Natural killer cell (primary cell): ENCODE data around the gene METTL26. TPM values are rescaled to one million over a fixed set of nuclear protein-coding genes. Genes with fewer than 3 reads are reported as not detected.

Source experiments
- ATAC-seq, 3 donors: fragments of 150-1000 bp in 2 of 3; fragments of 200-7000 bp in 1 of 3; cut with Tn5 transposase; 1 replicate in 1 of 3; 2 replicates in 2 of 3; pipeline ENCODE4 v1.10.0; 2021; ENCODE audit warnings: mild to moderate bottlenecking in 2 of 3, moderate library complexity in 2 of 3
- DNase-seq, 2 donors: peaks; one replicate each; pipeline versions ENCODE4 v3.0.0 to v3.0.0-alpha.2; 2013 to 2021; ENCODE audit warnings: mixed read lengths in 1 of 2
- H3K27ac ChIP-seq: one replicate; pipeline ENCODE4 v1.5.1; 2013; ENCODE audit warnings: mild to moderate bottlenecking, low read length
- H3K27me3 ChIP-seq: one replicate; pipeline ENCODE4 v1.6.1; 2013; ENCODE audit warnings: low read length; ENCODE audit not compliant: control insufficient read depth, insufficient read depth
- H3K36me3 ChIP-seq: one replicate; pipeline ENCODE4 v1.6.1; 2013; ENCODE audit warnings: low read length; ENCODE audit not compliant: control insufficient read depth, insufficient read depth
- H3K4me1 ChIP-seq: one replicate; pipeline ENCODE4 v1.6.1; 2013; ENCODE audit warnings: low read length; ENCODE audit not compliant: control insufficient read depth, insufficient read depth
- H3K4me3 ChIP-seq: one replicate; pipeline ENCODE4 v1.5.1; 2013; ENCODE audit warnings: low read length
- H3K9me3 ChIP-seq: one replicate; pipeline ENCODE4 v1.6.1; 2013; ENCODE audit warnings: low read length; ENCODE audit not compliant: control insufficient read depth, insufficient read depth
- H3K27ac Mint-ChIP-seq, 2 donors: one replicate each; pipeline ENCODE4 v1.8.0; 2022; ENCODE audit warnings: mild to moderate bottlenecking in 2 of 2, mixed read lengths in 2 of 2, moderate library complexity in 1 of 2
- H3K27me3 Mint-ChIP-seq, 2 donors: one replicate each; pipeline ENCODE4 v1.8.0; 2022; ENCODE audit warnings: low read depth in 2 of 2, mixed read lengths in 2 of 2
- H3K36me3 Mint-ChIP-seq: one replicate; pipeline ENCODE4 v1.8.0; 2022; ENCODE audit warnings: mixed read lengths
- H3K4me1 Mint-ChIP-seq, 2 donors: one replicate each; pipeline ENCODE4 v1.8.0; 2022; ENCODE audit warnings: mixed read lengths in 2 of 2
- H3K4me3 Mint-ChIP-seq: one replicate; pipeline ENCODE4 v1.8.0; 2022; ENCODE audit warnings: mild to moderate bottlenecking, moderate library complexity, mixed read lengths
- H3K9me3 Mint-ChIP-seq, 2 donors: one replicate each; pipeline ENCODE4 v1.8.0; 2022; ENCODE audit warnings: mixed read lengths in 2 of 2
- CTCF ChIP-seq: fragments of 200-600 bp; IDR thresholded peaks from one replicate; pipeline ENCODE4 v1.8.0; 2022; ENCODE audit warnings: antibody characterized with exemption
- WGBS: methylation state at CpG from one replicate; pipeline ENCODE4 v1.1.7; 2013; ENCODE audit warnings: missing lambda C conversion rate; ENCODE audit not compliant: insufficient coverage; 5-methylcytosine and 5-hydroxymethylcytosine counted together
- intact Hi-C: fragments of 100-400 bp; cut with micrococcal nuclease; formaldehyde crosslinking; loops from one replicate; pipeline ENCODE4 v1.14.2; 2022
- total RNA-seq, 4 donors: library from RNA; stranded (reverse); fragments of 120-200 nt in 1 of 4; gene quantifications; one replicate each; pipeline versions ENCODE4 v1.2.3 to v1.2.4, GENCODE V29; 2013 to 2022

The METTL26 gene
- total RNA-seq, 3 donors from 2014 or later (not counting 1 experiment from before 2014, with no cell fraction given): 33.7 to 36.3 (median 36.1) TPM

- H3K4me3 Mint-ChIP-seq: no peak overlapping the region
Measured at GRCh38 chr16:646679-647172, 10.6 kb upstream of the METTL26 start.

GRCh38 chr16:645852-646678 lies 10.0 kb upstream of the METTL26 start:
- ATAC-seq (no peak), DNase-seq (no peak)
- Histone ChIP-seq H3K9me3 (no peaks in the 10 kb centered on the region), H3K4me3 (no peak overlapping the region), H3K27me3 (no peaks in the 10 kb centered on the region), H3K4me1 (peaks cover 40% of the 10 kb centered on the region), H3K36me3 (no peaks in the 10 kb centered on the region), H3K27ac (no peak overlapping the region)
- TF ChIP-seq CTCF: no peak
- H3K27ac Mint-ChIP-seq: no peak overlapping the region
- intact Hi-C loops: no loop called here
- H3K4me1 Mint-ChIP-seq: peaks cover 0 to 17% of the 10 kb centered on the region in 2 donors
- no peaks in the 10 kb centered on the region for H3K9me3 Mint-ChIP-seq
- no peak overlapping the region for H3K4me3 Mint-ChIP-seq
- H3K36me3 Mint-ChIP-seq: no peaks in the 10 kb centered on the region
- 94% methylated on average over 32 of the region's 32 CpGs for WGBS
- H3K27me3 Mint-ChIP-seq: no peaks in the 10 kb centered on the region

More at GRCh38 chr16:646679-647172, 10.6 kb upstream of the METTL26 start:
- H3K36me3 Mint-ChIP-seq: no peaks in the 10 kb centered on the region
- Histone ChIP-seq H3K36me3 (no peaks in the 10 kb centered on the region), H3K4me1 (peaks cover 35% of the 10 kb centered on the region), H3K4me3 (no peak overlapping the region), H3K27ac (no peak overlapping the region), H3K9me3 (no peaks in the 10 kb centered on the region), H3K27me3 (no peaks in the 10 kb centered on the region)
- H3K27ac Mint-ChIP-seq: no peak overlapping the region
- H3K27me3 Mint-ChIP-seq: no peaks in the 10 kb centered on the region
- H3K4me1 Mint-ChIP-seq: peaks cover 0 to 17% of the 10 kb centered on the region in 2 donors
- TF ChIP-seq CTCF: no peak
- DNase-seq (no peak), ATAC-seq (no peak)
- 94% methylated on average over 22 of the region's 22 CpGs for WGBS
- intact Hi-C loops: no loop called here
- no peaks in the 10 kb centered on the region for H3K9me3 Mint-ChIP-seq

- no peak for ATAC-seq
- intact Hi-C loops: no loop called here
- no peaks in the 10 kb centered on the region for H3K36me3 ChIP-seq
- no peak for DNase-seq
- Mint-ChIP-seq H3K4me3 (peak overlapping the region; percentile 8), H3K27ac (no peak overlapping the region), H3K4me1 (peaks cover 0 to 18% of the 10 kb centered on the region in 2 donors), H3K36me3 (no peaks in the 10 kb centered on the region), H3K27me3 (no peaks in the 10 kb centered on the region), H3K9me3 (no peaks in the 10 kb centered on the region)
- no peaks in the 10 kb centered on the region for H3K9me3 ChIP-seq
- peaks cover 38% of the 10 kb centered on the region for H3K4me1 ChIP-seq
- no peaks in the 10 kb centered on the region for H3K27me3 ChIP-seq
- H3K4me3 ChIP-seq: no peak overlapping the region
- no peak for TF ChIP-seq CTCF
- no peak overlapping the region for H3K27ac ChIP-seq
- WGBS: 96% methylated on average over 12 of the region's 12 CpGs
Measured at GRCh38 chr16:644556-644955, 8.5 kb upstream of the METTL26 start.
